ENCODE measurements around the gene CEP170B.

The CEP170B gene

DNA sequence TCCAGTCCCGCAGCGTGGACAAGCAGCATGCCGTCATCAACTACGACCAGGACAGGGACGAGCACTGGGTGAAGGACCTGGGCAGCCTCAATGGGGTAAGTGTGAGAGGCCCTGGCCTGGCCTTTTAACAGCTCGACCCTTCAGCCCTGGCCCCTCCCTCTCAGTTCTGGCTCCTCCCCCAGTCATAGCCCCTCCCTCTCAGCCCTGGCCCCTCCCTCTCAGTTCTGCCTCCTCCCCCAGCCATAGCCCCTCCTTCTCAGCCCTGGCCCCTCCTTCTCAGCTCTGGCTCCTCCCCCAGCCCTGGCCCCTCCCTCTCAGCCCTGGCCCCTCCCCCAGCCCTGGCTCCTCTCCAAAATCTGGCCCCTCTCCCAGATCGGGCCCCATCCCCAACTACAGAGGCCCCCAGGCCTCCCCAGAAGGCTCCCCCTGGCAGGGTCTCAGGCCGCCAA is 11.2 kb downstream of the CEP170B start:
- DNase-seq (ENCODE audit: low read depth), result no peak
- H3K4me3 ChIP-seq (ENCODE audit: low read depth, low read length), result no peak overlapping the region
- TF ChIP-seq, protein P1, sequence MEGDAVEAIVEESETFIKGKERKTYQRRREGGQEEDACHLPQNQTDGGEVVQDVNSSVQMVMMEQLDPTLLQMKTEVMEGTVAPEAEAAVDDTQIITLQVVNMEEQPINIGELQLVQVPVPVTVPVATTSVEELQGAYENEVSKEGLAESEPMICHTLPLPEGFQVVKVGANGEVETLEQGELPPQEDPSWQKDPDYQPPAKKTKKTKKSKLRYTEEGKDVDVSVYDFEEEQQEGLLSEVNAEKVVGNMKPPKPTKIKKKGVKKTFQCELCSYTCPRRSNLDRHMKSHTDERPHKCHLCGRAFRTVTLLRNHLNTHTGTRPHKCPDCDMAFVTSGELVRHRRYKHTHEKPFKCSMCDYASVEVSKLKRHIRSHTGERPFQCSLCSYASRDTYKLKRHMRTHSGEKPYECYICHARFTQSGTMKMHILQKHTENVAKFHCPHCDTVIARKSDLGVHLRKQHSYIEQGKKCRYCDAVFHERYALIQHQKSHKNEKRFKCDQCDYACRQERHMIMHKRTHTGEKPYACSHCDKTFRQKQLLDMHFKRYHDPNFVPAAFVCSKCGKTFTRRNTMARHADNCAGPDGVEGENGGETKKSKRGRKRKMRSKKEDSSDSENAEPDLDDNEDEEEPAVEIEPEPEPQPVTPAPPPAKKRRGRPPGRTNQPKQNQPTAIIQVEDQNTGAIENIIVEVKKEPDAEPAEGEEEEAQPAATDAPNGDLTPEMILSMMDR (IDR thresholded peaks at IDR 0.05; ENCODE audit: control insufficient read depth, extremely low read depth, insufficient read depth), result no peak

DNA sequence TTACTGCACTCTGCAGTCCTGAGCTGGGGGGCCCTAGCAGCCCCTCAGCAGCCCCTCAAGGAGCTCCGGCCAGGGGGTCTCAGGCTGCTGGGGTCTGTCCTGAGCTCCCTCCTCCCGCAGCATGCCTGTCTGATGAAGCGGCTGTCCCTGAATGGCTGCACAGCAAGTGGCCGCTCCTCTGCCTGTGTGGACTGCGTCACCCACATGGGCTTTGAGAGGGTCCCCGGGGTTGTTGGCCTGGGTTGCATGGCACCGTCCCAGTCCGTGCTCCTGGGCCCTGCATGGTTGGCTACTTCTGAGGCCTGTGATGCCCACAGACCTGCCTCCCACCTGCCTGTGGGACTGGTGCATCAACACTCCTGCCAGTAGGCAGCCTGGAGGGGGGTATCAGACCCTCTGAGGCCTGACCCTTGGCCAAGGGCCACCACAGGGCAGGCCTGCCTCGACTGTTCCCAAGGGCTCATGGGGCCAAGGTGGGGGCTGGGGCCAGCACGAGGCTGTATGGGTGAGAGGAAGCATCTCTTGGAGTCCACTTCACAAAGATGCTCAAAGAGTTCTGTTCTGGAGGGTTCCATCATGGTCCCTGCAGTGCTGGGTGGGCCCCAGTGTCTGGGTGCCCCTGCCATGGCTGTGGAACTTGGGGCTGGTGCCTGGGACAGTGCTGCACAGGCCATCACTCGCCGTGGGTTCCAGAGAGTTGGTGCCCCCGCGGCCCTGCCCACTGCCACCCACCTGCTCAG is 12.2 kb downstream of the CEP170B start:
- no peak for DNase-seq (ENCODE audit: low read depth)
- H3K4me3 ChIP-seq (ENCODE audit: low read depth, low read length), result no peak overlapping the region
- TF ChIP-seq, protein P1 (IDR thresholded peaks at IDR 0.05; ENCODE audit: control insufficient read depth, extremely low read depth, insufficient read depth), result no peak

DNA sequence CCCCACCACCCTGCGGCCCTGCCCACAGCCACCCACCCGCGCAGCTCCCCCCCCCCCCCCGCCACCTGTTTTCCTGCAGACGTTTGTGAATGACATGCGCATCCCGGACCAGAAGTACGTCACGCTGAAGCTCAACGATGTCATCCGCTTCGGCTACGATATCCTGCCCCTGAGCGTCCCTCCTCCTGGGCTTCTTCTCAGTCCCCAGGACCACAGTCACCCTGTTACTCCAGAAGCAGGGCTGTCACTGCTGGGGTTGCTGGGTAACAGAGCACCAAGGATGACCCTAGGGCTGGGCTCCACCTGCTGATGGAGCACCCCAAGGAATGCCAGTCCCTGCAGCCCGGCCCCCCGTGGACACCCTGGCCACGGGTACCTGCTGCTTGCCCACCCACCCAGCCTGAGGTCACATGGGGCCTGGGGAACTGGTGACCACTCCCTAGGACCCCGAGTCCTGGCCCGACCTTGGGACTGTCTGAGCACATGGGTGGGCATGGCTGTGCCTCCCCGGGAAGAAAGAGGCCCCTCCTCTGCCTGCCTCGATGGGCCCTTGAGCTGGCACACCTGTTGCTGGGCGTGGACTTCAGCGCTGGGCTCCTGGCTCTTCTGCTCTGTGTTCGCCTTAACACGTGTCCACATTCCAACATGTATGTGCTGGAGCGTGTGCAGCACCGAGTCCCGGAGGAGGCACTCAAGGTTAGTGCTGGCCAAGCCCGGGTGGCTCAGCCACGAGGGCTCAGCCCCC is 12.9 kb downstream of the CEP170B start:
- no peak overlapping the region for H3K4me3 ChIP-seq (ENCODE audit: low read depth, low read length)
- TF ChIP-seq, protein P1 (IDR thresholded peaks at IDR 0.05; ENCODE audit: control insufficient read depth, extremely low read depth, insufficient read depth), result no peak
- no peak for DNase-seq (ENCODE audit: low read depth)

DNA sequence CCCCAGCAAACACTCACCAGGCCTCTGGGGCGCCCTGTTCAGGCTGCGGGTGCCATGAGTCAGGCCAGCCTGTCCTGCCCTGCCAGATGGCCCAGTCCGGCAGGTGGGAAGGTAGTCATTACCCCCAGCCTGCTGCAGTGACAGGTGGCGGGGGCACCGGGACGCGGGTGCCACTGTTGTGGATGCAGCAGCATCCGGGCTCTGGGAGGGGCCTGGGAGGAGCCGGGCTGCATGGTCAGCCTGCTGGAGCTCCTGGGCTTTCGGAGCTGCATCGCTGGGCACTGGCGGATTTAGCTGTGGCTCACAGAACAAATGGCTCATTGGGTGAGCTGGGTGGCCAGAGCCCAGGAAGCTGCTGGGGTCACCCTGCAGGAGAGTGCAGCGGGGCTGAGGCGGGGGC is 13.5 kb downstream of the CEP170B start:
- no peak overlapping the region for H3K4me3 ChIP-seq (ENCODE audit: low read depth, low read length)
- TF ChIP-seq, protein P1 (IDR thresholded peaks at IDR 0.05; ENCODE audit: control insufficient read depth, extremely low read depth, insufficient read depth), result no peak
- no peak for DNase-seq (ENCODE audit: low read depth)

DNA sequence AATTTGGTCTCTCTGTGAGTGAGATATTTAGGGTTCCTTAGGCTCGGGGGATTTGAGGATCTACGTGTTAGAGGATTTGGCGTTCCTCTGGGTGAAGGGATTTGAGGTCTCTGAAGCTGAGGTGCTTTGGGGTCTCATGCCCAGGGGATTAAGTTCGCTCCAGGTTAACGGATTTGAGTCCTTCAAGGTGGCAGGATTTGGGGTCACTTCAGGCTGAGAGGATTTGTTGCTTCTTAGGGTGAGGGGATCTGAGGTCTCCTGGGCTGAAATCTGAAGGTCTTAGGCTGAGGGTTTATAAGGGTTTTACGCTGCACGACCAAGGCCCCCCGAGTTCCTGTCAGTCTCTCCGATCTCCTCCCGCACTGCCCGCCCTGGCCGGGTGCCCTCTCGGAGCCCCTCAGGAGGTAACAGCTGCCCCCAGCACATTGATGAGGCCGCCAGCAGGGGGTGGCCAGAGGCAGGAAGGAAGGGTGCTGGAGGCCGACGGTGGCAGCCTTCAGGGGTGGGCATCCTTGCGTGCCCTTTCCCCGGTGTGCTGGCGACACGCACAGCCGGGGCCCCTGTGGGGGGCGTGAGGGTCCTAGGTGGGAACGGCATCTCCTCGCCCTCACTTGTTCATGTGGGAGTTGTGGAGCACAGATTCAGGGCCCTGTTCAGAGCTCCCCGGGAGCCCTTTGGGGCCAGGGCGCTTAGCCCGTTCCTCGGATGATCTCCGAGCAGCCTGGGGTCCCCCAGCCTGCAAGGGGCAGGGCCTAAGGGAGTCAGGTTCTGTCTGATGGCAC is 14.3 kb downstream of the CEP170B start:
- no peak for DNase-seq (ENCODE audit: low read depth)
- TF ChIP-seq, protein P1 (IDR thresholded peaks at IDR 0.05; ENCODE audit: control insufficient read depth, extremely low read depth, insufficient read depth), result no peak
- H3K4me3 ChIP-seq (ENCODE audit: low read depth, low read length), result no peak overlapping the region

DNA sequence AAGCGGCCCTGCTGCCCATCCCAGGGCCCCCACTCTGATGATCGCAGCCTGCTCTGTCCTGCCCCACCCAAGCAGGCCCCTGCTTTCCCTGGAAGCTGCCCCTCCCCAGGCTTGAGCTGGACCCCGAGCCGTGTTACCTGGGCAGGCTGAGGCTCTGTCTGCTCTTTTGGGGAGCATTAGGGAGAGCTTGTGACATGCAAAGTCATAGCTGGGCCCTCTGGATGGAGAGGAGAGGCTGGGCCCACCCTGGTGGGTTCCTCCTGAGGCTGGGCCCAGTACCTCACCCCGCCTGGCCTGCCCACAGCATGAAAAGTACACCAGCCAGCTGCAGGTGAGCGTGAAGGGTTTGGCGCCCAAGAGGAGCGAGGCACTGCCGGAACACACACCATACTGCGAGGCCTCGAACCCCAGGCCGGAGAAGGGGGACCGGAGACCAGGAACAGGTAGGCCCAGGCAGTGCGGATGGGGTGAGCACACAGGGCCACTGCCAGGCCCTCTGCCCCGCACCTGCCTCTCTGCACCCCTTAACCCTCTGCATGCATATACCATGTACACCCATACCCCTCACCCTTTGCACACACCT is 15.0 kb downstream of the CEP170B start:
- TF ChIP-seq, protein P1 (IDR thresholded peaks at IDR 0.05; ENCODE audit: control insufficient read depth, extremely low read depth, insufficient read depth), result no peak
- H3K4me3 ChIP-seq (ENCODE audit: low read depth, low read length), result no peak overlapping the region
- no peak for DNase-seq (ENCODE audit: low read depth)

Data from LNCaP clone FGC (cell line).